Hepatocyte (in vitro differentiated cells): ENCODE results near the gene BEND7.

Experiments
- EZH2 ChIP-seq: fragments of 200-600 bp; sonication (generic); IDR thresholded peaks from 2 replicates; pipeline ENCODE4 v1.6.1; 2016; ENCODE audit warnings: antibody characterized with exemption, mild to moderate bottlenecking, borderline replicate concordance
- TF ChIP-seq, protein P1 (sequence below): fragments of 200-600 bp; sonication (generic); IDR thresholded peaks from 2 replicates; pipeline ENCODE4 v1.5.1; 2016; ENCODE audit warnings: antibody characterized with exemption, mild to moderate bottlenecking; ENCODE audit not compliant: poor library complexity

DNA sequence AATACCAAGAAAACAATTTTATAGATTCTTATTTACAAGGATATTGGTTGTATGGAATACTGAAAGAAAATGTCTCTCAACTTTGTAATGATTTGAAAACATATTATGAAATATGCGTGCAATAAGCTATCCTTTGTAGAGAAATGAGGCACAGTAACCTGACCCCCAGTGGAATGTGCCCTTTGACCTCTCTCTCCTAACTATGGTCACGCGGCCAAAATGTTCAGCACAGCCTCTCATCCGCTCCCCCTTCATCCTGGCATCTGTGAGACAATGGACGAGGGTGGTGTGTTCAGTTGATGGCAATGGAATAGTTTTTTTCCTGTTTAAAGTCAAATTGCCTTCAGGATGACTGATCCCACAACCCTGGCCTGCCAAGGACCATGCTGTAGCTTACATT, 13.3 kb downstream of the BEND7 start:
- no peak for TF ChIP-seq EZH2
- TF ChIP-seq, protein P1, sequence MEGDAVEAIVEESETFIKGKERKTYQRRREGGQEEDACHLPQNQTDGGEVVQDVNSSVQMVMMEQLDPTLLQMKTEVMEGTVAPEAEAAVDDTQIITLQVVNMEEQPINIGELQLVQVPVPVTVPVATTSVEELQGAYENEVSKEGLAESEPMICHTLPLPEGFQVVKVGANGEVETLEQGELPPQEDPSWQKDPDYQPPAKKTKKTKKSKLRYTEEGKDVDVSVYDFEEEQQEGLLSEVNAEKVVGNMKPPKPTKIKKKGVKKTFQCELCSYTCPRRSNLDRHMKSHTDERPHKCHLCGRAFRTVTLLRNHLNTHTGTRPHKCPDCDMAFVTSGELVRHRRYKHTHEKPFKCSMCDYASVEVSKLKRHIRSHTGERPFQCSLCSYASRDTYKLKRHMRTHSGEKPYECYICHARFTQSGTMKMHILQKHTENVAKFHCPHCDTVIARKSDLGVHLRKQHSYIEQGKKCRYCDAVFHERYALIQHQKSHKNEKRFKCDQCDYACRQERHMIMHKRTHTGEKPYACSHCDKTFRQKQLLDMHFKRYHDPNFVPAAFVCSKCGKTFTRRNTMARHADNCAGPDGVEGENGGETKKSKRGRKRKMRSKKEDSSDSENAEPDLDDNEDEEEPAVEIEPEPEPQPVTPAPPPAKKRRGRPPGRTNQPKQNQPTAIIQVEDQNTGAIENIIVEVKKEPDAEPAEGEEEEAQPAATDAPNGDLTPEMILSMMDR: no peak
